IMR-90 (cell line): Measurements from ENCODE around the gene ANXA8. TPM values are rescaled to one million over a fixed set of nuclear protein-coding genes. Genes with fewer than 3 reads are reported as not detected.

Source experiments
- ATAC-seq: fragments of 200-7000 bp; cut with Tn5 transposase; 2 replicates; pipeline ENCODE4 v1.9.1; 2020; ENCODE audit warnings: low read depth, mild to moderate bottlenecking, moderate library complexity
- BruUV-seq: library from RNA; stranded (reverse); fragments of 400-500 nt; replicated peaks from 2 replicates; lab custom pipeline; 2021; lab: Mats Ljungman, UMichigan
- CTCF ChIA-PET: fragments of 300-600 bp; formaldehyde crosslinking; extraction: SDS; loops from one replicate; lab custom pipeline; 2021; ENCODE audit warnings: antibody characterized with exemption; lab: Yijun Ruan, JAX
- POLR2A ChIA-PET: fragments of 300-600 bp; sonication (Branson Sonifier 250); formaldehyde crosslinking; loops from one replicate; lab custom pipeline; 2022; ENCODE audit warnings: antibody characterized with exemption; ENCODE audit not compliant: unreplicated experiment; lab: Charles Lee
- DNase-seq: peaks from one replicate; pipeline ENCODE4 v3.0.0; 2013
- H2AFZ ChIP-seq: replicated peaks from 2 replicates; pipeline ENCODE3; 2013; ENCODE audit warnings: low read length, mild to moderate bottlenecking; ENCODE audit not compliant: poor library complexity
- H2AK5ac ChIP-seq: 2 replicates; pipeline ENCODE4 v1.6.1; 2013; ENCODE audit warnings: low read depth, low read length, inconsistent platforms
- H2AK9ac ChIP-seq: replicated peaks from 2 replicates; pipeline ENCODE3; 2013; ENCODE audit warnings: mild to moderate bottlenecking, low read depth, low read length, moderate library complexity; ENCODE audit not compliant: poor library complexity
- H2BK120ac ChIP-seq: 2 replicates; pipeline ENCODE4 v1.6.1; 2013; ENCODE audit warnings: low read depth, low read length, inconsistent platforms
- H2BK15ac ChIP-seq: 3 replicates; pipeline ENCODE4 v1.6.1; 2013; ENCODE audit warnings: low read depth, low read length, inconsistent platforms
- H2BK20ac ChIP-seq: 2 replicates; pipeline ENCODE4 v1.6.1; 2013; ENCODE audit warnings: low read depth, mild to moderate bottlenecking, inconsistent platforms, low read length, moderate library complexity
- H2BK5ac ChIP-seq: 2 replicates; pipeline ENCODE4 v1.6.1; 2013; ENCODE audit warnings: mild to moderate bottlenecking, low read depth, low read length, inconsistent platforms; ENCODE audit not compliant: poor library complexity, severe bottlenecking
- H3K14ac ChIP-seq: replicated peaks from 2 replicates; pipeline ENCODE4 v1.6.1; 2013; ENCODE audit warnings: low read depth, low read length, inconsistent platforms
- H3K18ac ChIP-seq: 2 replicates; pipeline ENCODE4 v1.6.1; 2013; ENCODE audit warnings: low read depth, low read length, control low read depth
- H3K23ac ChIP-seq: 2 replicates; pipeline ENCODE4 v1.6.1; 2013; ENCODE audit warnings: low read depth, low read length, inconsistent platforms
- H3K27ac ChIP-seq: 2 replicates; pipeline ENCODE4 v1.5.1; 2013; ENCODE audit warnings: mild to moderate bottlenecking, control low read depth, low read length; ENCODE audit not compliant: insufficient read depth
- H3K27me3 ChIP-seq: 2 replicates; pipeline ENCODE4 v1.6.1; 2013; ENCODE audit warnings: low read length; ENCODE audit not compliant: control insufficient read depth, insufficient read depth
- H3K36me3 ChIP-seq: 2 replicates; pipeline ENCODE4 v1.6.1; 2013; ENCODE audit warnings: low read length, mixed read lengths; ENCODE audit not compliant: control insufficient read depth, insufficient read depth
- H3K4ac ChIP-seq: 2 replicates; pipeline ENCODE4 v1.6.1; 2013; ENCODE audit warnings: low read depth, low read length, inconsistent platforms
- H3K4me1 ChIP-seq: 2 replicates; pipeline ENCODE4 v1.6.1; 2013; ENCODE audit warnings: low read length, mixed read lengths; ENCODE audit not compliant: control insufficient read depth, insufficient read depth
- H3K4me2 ChIP-seq: 2 replicates; pipeline ENCODE4 v1.6.1; 2013; ENCODE audit warnings: low read depth, mild to moderate bottlenecking, control low read depth, low read length, moderate library complexity
- H3K4me3 ChIP-seq: 2 replicates; pipeline ENCODE4 v1.5.1; 2013; ENCODE audit warnings: low read depth, mild to moderate bottlenecking, control low read depth, low read length, moderate library complexity; ENCODE audit not compliant: insufficient read depth
- H3K56ac ChIP-seq: 2 replicates; pipeline ENCODE4 v1.6.1; 2013; ENCODE audit warnings: low read length, inconsistent platforms; ENCODE audit not compliant: insufficient read depth; ENCODE audit errors: extremely low read depth
- H3K79me1 ChIP-seq, 2 experiments: 2 replicates each; pipeline ENCODE4 v1.6.1; 2013; ENCODE audit warnings: low read length in 2 of 2, inconsistent platforms in 1 of 2, low read depth in 1 of 2
- H3K9ac ChIP-seq: 2 replicates; pipeline ENCODE4 v1.6.1; 2013; ENCODE audit warnings: low read depth, low read length, control low read depth
- H3K9me1 ChIP-seq: 2 replicates; pipeline ENCODE4 v1.6.1; 2013; ENCODE audit warnings: low read length, inconsistent platforms; ENCODE audit not compliant: insufficient read depth
- H3K9me3 ChIP-seq: 2 replicates; pipeline ENCODE4 v1.6.1; 2013; ENCODE audit warnings: low read length; ENCODE audit not compliant: control insufficient read depth, insufficient read depth
- H4K20me1 ChIP-seq: 2 replicates; pipeline ENCODE4 v1.6.1; 2013; ENCODE audit warnings: low read length, inconsistent platforms; ENCODE audit not compliant: insufficient read depth
- H4K5ac ChIP-seq: 2 replicates; pipeline ENCODE4 v1.6.1; 2013; ENCODE audit warnings: mild to moderate bottlenecking, low read depth, low read length, control low read depth
- H4K8ac ChIP-seq, 2 experiments: 2 replicates each; pipeline ENCODE4 v1.6.1; 2013; ENCODE audit warnings: low read depth in 2 of 2, low read length in 2 of 2, control low read depth in 1 of 2, inconsistent platforms in 1 of 2
- H4K91ac ChIP-seq: 2 replicates; pipeline ENCODE4 v1.6.1; 2013; ENCODE audit warnings: low read depth, low read length, inconsistent platforms; ENCODE audit not compliant: insufficient read depth
- BHLHE40 ChIP-seq: fragments of 150-350 bp; IDR thresholded peaks from 2 replicates; pipeline ENCODE4 v1.6.1; 2016; ENCODE audit warnings: mild to moderate bottlenecking, low read depth, low read length
- CHD1 ChIP-seq: IDR thresholded peaks from 2 replicates; pipeline ENCODE4 v1.6.1; 2012; ENCODE audit warnings: low read depth, low read length, improper control_type of control experiment
- ELK1 ChIP-seq: fragments of 150-350 bp; IDR thresholded peaks from 2 replicates; pipeline ENCODE4 v1.6.1; 2016; ENCODE audit warnings: low read depth, mild to moderate bottlenecking, low read length, moderate library complexity, borderline replicate concordance
- FOS ChIP-seq: fragments of 150-350 bp; IDR thresholded peaks from 2 replicates; pipeline ENCODE4 v1.6.1; 2016; ENCODE audit warnings: low read depth, low read length
- MAFK ChIP-seq: IDR thresholded peaks from 2 replicates; pipeline ENCODE4 v1.6.1; 2012; ENCODE audit warnings: low read depth, low read length, improper control_type of control experiment
- NFE2L2 ChIP-seq: fragments of 150-350 bp; IDR thresholded peaks from 2 replicates; pipeline ENCODE4 v1.6.1; 2016; ENCODE audit warnings: low read depth, mild to moderate bottlenecking, low read length
- POLR2A ChIP-seq: IDR thresholded peaks from 2 replicates; pipeline ENCODE4 v1.6.1; 2012; ENCODE audit warnings: mild to moderate bottlenecking, low read depth, low read length
- RAD21 ChIP-seq: IDR thresholded peaks from 2 replicates; pipeline ENCODE4 v1.6.1; 2012; ENCODE audit warnings: low read length, improper control_type of control experiment
- RCOR1 ChIP-seq: IDR thresholded peaks from 2 replicates; pipeline ENCODE4 v1.6.1; 2012; ENCODE audit warnings: mild to moderate bottlenecking, low read length, improper control_type of control experiment; ENCODE audit not compliant: insufficient replicate concordance
- RFX5 ChIP-seq: IDR thresholded peaks from 2 replicates; pipeline ENCODE4 v1.8.0; 2012; ENCODE audit warnings: low read depth, mild to moderate bottlenecking, low read length, moderate library complexity
- SMC3 ChIP-seq: fragments of 150-350 bp; IDR thresholded peaks from 2 replicates; pipeline ENCODE4 v1.6.1; 2016; ENCODE audit warnings: low read depth, mild to moderate bottlenecking, antibody characterized with exemption, low read length, moderate library complexity
- USF2 ChIP-seq: fragments of 150-350 bp; IDR thresholded peaks from 2 replicates; pipeline ENCODE4 v1.6.1; 2017; ENCODE audit warnings: mild to moderate bottlenecking, antibody characterized with exemption, low read length, low read depth
- WGBS, 2 experiments: methylation state at CpG; one replicate each; pipeline versions ENCODE4 v1.1.5 to v1.1.7; 2013; ENCODE audit warnings: missing lambda C conversion rate in 2 of 2; ENCODE audit not compliant: insufficient read length in 1 of 2; ENCODE audit errors: extremely low coverage in 2 of 2; 5-methylcytosine and 5-hydroxymethylcytosine counted together
- dilution Hi-C: fragments of 300-500 bp; cut with HindIII; formaldehyde crosslinking; loops from one replicate; pipeline ENCODE4 v1.14.3; 2018; ENCODE audit warnings: low sequenced_read_pairs; ENCODE audit not compliant: unreplicated experiment
- in situ Hi-C: fragments of 300-500 bp; cut with MboI; formaldehyde crosslinking; loops from 3 replicates; pipeline ENCODE4 v1.14.3; 2019; ENCODE audit warnings: low sequenced_read_pairs, inconsistent platforms, mixed read lengths
- intact Hi-C: fragments of 100-400 bp; cut with micrococcal nuclease; formaldehyde crosslinking; loops from 2 replicates; pipeline ENCODE4 v1.10.0; 2022
- polyA plus RNA-seq, 3 experiments: library from polyadenylated mRNA; depleted of rRNA; stranded (reverse); fragments of >200 nt; gene quantifications; 2 replicates each; pipeline ENCODE4 v1.2.3, GENCODE V29; 2012; ENCODE audit warnings: low replicate concordance in 1 of 3
- total RNA-seq: library from RNA; depleted of rRNA; stranded (reverse); fragments of >200 nt; gene quantifications from 2 replicates; pipeline ENCODE4 v1.2.3, GENCODE V29; 2012

ANXA8 gene
- total and polyA plus RNA-seq, 2 of the 4 experiments (the other 2 are of a cell fraction) = 0.90 to 1.1 TPM

- Histone ChIP-seq H3K4ac (no peak overlapping the region), H2BK20ac (no peak overlapping the region), H4K20me1 (no peaks in the 10 kb centered on the region), H3K36me3 (no peaks in the 10 kb centered on the region), H4K91ac (no peak overlapping the region), H3K18ac (no peak overlapping the region), H2BK15ac (no peak overlapping the region), H3K9me1 (peaks cover 13% of the 10 kb centered on the region), H3K4me2 (no peak overlapping the region), H3K4me1 (peaks cover 3% of the 10 kb centered on the region; the same call in 1 of the 2 replicates), H4K5ac (no peak overlapping the region), H3K14ac (no peak overlapping the region), H3K27ac (no peak overlapping the region), H4K8ac (no peak overlapping the region), H3K27me3 (peaks cover 26% of the 10 kb centered on the region; the same call in 1 of the 2 replicates), H2AK5ac (no peak overlapping the region), H3K9ac (no peak overlapping the region), H3K56ac (no peak overlapping the region), H3K79me1 (no peaks in the 10 kb centered on the region), H3K4me3 (no peak overlapping the region), H2BK120ac (no peak overlapping the region), H2AK9ac (no peak overlapping the region), H3K9me3 (peaks cover 4% of the 10 kb centered on the region), H2BK5ac (no peak overlapping the region), H3K23ac (no peak overlapping the region), H2AFZ (no peak overlapping the region)
- POLR2A ChIA-PET = no interaction called here
- ATAC-seq (no peak), DNase-seq (no peak)
- CTCF ChIA-PET = no interaction called here
- intact Hi-C loops = no loop called here
- BruUV-seq = no TSS peak
- WGBS, 2 experiments = 83% methylated on average over 4 of the region's 13 CpGs; no CpG with 5 or more reads in 1 of the 2 experiments
- in situ Hi-C loops = no loop called here
- dilution Hi-C loops = no loop called here
- TF ChIP-seq BHLHE40 (no peak), SMC3 (no peak), RFX5 (no peak), CHD1 (no peak), FOS (no peak), ELK1 (no peak), POLR2A (no peak), RCOR1 (no peak), USF2 (no peak), NFE2L2 (no peak), RAD21 (no peak), MAFK (no peak)
Measured at GRCh38 chr10:47451273-47451997, 32.5 kb downstream of the ANXA8 start.
